ENCODE results near the gene SIM1. TPM values are rescaled to one million over a fixed set of nuclear protein-coding genes. Genes with fewer than 3 reads are reported as not detected.

The SIM1 gene
- total and polyA plus RNA-seq, 4 donors: under 0.01 TPM; not detected in 3

DNA sequence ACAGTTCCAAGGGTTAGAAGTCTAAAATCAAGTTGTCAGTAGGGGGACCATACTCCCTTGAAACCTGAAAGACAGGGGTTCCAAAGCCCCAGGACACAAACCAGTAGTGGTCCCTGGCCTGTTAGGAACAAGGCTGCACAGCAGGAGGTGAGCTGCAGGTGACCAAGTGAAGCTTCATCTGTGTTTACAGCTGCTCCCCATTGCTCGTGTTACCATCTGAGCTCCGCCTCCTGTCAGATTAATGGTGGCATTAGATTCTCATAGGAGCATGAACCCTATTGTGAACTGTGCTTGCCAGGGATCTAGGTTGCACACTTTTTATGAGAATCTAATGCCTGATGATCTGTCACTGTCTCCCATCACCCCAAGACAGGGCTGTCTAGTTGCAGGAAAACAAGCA, 25.3 kb upstream of the SIM1 start:
- Histone ChIP-seq H3K9ac (ENCODE audit: low read depth in 1 of 2, low read length in 2 of 2) (no peak overlapping the region), H3K9me3 (ENCODE audit: control insufficient read depth in 4 of 4, low read length in 3 of 4) (no peaks in the 10 kb centered on the region), H3K27me3 (ENCODE audit: control insufficient read depth in 4 of 4, insufficient read depth in 4 of 4, low read length in 3 of 4) (no peaks in the 10 kb centered on the region), H3K27ac (ENCODE audit: low read depth in 1 of 2, low read length in 2 of 2) (no peak overlapping the region), H3K4me3 (ENCODE audit: low read depth in 1 of 3, low read length in 3 of 3) (no peak overlapping the region), H3K36me3 (ENCODE audit: control insufficient read depth in 4 of 4, insufficient read depth in 3 of 4, low read depth in 1 of 4, low read length in 3 of 4) (no peaks in the 10 kb centered on the region), H3K4me1 (ENCODE audit: control insufficient read depth in 4 of 4, insufficient read depth in 4 of 4, low read length in 3 of 4) (peaks cover 5 to 33% (median 26%) of the 10 kb centered on the region in 4 donors)
- DNase-seq (ENCODE audit: low spot score): no peak
- TF ChIP-seq, protein P1, sequence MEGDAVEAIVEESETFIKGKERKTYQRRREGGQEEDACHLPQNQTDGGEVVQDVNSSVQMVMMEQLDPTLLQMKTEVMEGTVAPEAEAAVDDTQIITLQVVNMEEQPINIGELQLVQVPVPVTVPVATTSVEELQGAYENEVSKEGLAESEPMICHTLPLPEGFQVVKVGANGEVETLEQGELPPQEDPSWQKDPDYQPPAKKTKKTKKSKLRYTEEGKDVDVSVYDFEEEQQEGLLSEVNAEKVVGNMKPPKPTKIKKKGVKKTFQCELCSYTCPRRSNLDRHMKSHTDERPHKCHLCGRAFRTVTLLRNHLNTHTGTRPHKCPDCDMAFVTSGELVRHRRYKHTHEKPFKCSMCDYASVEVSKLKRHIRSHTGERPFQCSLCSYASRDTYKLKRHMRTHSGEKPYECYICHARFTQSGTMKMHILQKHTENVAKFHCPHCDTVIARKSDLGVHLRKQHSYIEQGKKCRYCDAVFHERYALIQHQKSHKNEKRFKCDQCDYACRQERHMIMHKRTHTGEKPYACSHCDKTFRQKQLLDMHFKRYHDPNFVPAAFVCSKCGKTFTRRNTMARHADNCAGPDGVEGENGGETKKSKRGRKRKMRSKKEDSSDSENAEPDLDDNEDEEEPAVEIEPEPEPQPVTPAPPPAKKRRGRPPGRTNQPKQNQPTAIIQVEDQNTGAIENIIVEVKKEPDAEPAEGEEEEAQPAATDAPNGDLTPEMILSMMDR (IDR thresholded peaks at IDR 0.05; ENCODE audit: low read depth, low read length, missing input control): no peak
- TF ChIP-seq JUND (IDR thresholded peaks at IDR 0.05) (no peak), RXRA (IDR thresholded peaks at IDR 0.05) (no peak)
- WGBS: 96% methylated on average over 2 of the region's 2 CpGs

DNA sequence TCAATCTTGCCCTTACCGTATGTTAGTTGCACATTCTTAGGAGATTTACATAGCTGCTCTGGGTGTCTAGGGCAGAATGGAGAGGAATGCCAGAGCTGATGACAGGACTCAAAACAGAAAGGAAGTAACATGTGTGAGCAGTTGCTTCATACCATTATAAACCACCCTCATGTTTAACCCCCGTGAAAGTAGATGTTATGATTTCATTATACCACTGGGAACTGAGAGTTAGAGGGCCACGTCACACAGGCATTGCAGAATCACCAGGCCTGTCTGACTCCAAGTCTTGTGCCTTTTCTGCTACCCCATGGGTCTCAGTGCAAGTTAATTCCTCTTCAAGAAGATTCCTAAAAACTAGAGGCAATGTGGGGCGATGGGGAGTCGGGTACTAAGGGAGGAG, 23.5 kb upstream of the SIM1 start:
- WGBS: 83% methylated on average over 5 of the region's 5 CpGs
- peaks cover 5 to 46% (median 41%) of the 10 kb centered on the region in 4 donors for H3K4me1 ChIP-seq (ENCODE audit: control insufficient read depth in 4 of 4, insufficient read depth in 4 of 4, low read length in 3 of 4)
- no peak for TF ChIP-seq MAX (IDR thresholded peaks at IDR 0.05)
- TF ChIP-seq FOXA1 (IDR thresholded peaks at IDR 0.05): no peak
- no peak for TF ChIP-seq FOXA2 (IDR thresholded peaks at IDR 0.05)
- TF ChIP-seq HNF4G (IDR thresholded peaks at IDR 0.05): no peak
- TF ChIP-seq JUND (IDR thresholded peaks at IDR 0.05): no peak
- H3K9me3 ChIP-seq (ENCODE audit: control insufficient read depth in 4 of 4, low read length in 3 of 4): no peaks in the 10 kb centered on the region
- no peak for DNase-seq (ENCODE audit: low spot score)
- H3K27ac ChIP-seq (ENCODE audit: low read depth in 1 of 2, low read length in 2 of 2): peak overlapping the region in 1 of 2 donors; percentile 31
- H3K4me3 ChIP-seq (ENCODE audit: low read depth in 1 of 3, low read length in 3 of 3): no peak overlapping the region
- H3K9ac ChIP-seq (ENCODE audit: low read depth in 1 of 2, low read length in 2 of 2): no peak overlapping the region
- no peaks in the 10 kb centered on the region for H3K36me3 ChIP-seq (ENCODE audit: control insufficient read depth in 4 of 4, insufficient read depth in 3 of 4, low read depth in 1 of 4, low read length in 3 of 4)
- no peaks in the 10 kb centered on the region for H3K27me3 ChIP-seq (ENCODE audit: control insufficient read depth in 4 of 4, insufficient read depth in 4 of 4, low read length in 3 of 4)

DNA sequence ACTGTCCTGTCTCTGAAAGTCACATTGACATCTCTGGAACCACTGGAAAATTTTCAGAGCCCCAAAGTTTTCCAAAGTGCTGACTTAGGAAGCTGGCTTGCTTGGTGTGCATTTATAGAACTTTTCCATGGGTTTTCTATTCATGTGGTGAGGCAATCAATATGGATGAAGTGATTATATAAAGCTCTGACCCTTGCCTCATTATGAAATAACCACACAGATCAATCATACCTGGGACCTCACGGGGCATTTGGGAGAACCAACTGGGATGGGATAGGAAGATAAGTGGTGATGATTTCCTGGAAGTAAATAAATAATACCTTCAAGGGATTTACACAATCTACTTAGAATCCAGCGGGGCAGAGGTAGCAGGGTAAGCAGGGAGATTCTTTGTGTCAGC, 22.9 kb upstream of the SIM1 start:
- Histone ChIP-seq H3K27me3 (ENCODE audit: control insufficient read depth in 4 of 4, insufficient read depth in 4 of 4, low read length in 3 of 4) (no peaks in the 10 kb centered on the region), H3K4me3 (ENCODE audit: low read depth in 1 of 3, low read length in 3 of 3) (no peak overlapping the region), H3K27ac (ENCODE audit: low read depth in 1 of 2, low read length in 2 of 2) (peak overlapping the region; percentile 31 to 68), H3K9ac (ENCODE audit: low read depth in 1 of 2, low read length in 2 of 2) (no peak overlapping the region), H3K36me3 (ENCODE audit: control insufficient read depth in 4 of 4, insufficient read depth in 3 of 4, low read depth in 1 of 4, low read length in 3 of 4) (no peaks in the 10 kb centered on the region), H3K9me3 (ENCODE audit: control insufficient read depth in 4 of 4, low read length in 3 of 4) (no peaks in the 10 kb centered on the region), H3K4me1 (ENCODE audit: control insufficient read depth in 4 of 4, insufficient read depth in 4 of 4, low read length in 3 of 4) (peaks cover 5 to 51% (median 46%) of the 10 kb centered on the region in 4 donors)
- no peak for DNase-seq (ENCODE audit: low spot score)
- 39% methylated on average over 2 of the region's 2 CpGs for WGBS
- TF ChIP-seq NR2F2 (IDR thresholded peaks at IDR 0.05): peak; percentile 19
- TF ChIP-seq, protein P1 (IDR thresholded peaks at IDR 0.05; ENCODE audit: low read depth, low read length, missing input control): no peak
- TF ChIP-seq RAD21 (IDR thresholded peaks at IDR 0.05): peak in 1 of 2 donors; percentile 54
- peak; percentile 70 for TF ChIP-seq YY1 (IDR thresholded peaks at IDR 0.05)
- peak; percentile 25 for TF ChIP-seq FOXA2 (IDR thresholded peaks at IDR 0.05)
- peak; percentile 10 for TF ChIP-seq REST (IDR thresholded peaks at IDR 0.05)
- TF ChIP-seq, protein P2, sequence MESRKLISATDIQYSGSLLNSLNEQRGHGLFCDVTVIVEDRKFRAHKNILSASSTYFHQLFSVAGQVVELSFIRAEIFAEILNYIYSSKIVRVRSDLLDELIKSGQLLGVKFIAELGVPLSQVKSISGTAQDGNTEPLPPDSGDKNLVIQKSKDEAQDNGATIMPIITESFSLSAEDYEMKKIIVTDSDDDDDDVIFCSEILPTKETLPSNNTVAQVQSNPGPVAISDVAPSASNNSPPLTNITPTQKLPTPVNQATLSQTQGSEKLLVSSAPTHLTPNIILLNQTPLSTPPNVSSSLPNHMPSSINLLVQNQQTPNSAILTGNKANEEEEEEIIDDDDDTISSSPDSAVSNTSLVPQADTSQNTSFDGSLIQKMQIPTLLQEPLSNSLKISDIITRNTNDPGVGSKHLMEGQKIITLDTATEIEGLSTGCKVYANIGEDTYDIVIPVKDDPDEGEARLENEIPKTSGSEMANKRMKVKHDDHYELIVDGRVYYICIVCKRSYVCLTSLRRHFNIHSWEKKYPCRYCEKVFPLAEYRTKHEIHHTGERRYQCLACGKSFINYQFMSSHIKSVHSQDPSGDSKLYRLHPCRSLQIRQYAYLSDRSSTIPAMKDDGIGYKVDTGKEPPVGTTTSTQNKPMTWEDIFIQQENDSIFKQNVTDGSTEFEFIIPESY (IDR thresholded peaks at IDR 0.05): peak; percentile 32
- TF ChIP-seq HNF4G (IDR thresholded peaks at IDR 0.05): peak; percentile 71
- TF ChIP-seq GABPA (IDR thresholded peaks at IDR 0.05 in 1 of 2, conservative IDR thresholded peaks at IDR 0.05 in 1 of 2): no peak
- no peak for TF ChIP-seq FOXA1 (IDR thresholded peaks at IDR 0.05)
- TF ChIP-seq JUND (IDR thresholded peaks at IDR 0.05): peak; percentile 23 to 59
- no peak for TF ChIP-seq TAF1 (conservative IDR thresholded peaks at IDR 0.05)
- peak in 1 of 2 donors; percentile 23 for TF ChIP-seq EGR1 (IDR thresholded peaks at IDR 0.05; ENCODE audit: low read depth in 2 of 2)
- TF ChIP-seq MAX (IDR thresholded peaks at IDR 0.05): peak; percentile 38
- TF ChIP-seq HNF4A (conservative IDR thresholded peaks at IDR 0.05): peak; percentile 86 to 89
- TF ChIP-seq ATF3 (IDR thresholded peaks at IDR 0.05): peak; percentile 81
- peak; percentile 72 to 74 for TF ChIP-seq RXRA (IDR thresholded peaks at IDR 0.05)

Measured in liver (tissue), 9 donors.